Psoas muscle (tissue), 8 donors: ENCODE measurements around the gene TRPM3. TPM values are rescaled to one million over a fixed set of nuclear protein-coding genes. Genes with fewer than 3 reads are reported as not detected.

Experiments
- ATAC-seq, 4 donors: fragments of 200-7000 bp; cut with Tn5 transposase; one replicate each; pipeline ENCODE4 v1.9.1; 2020; ENCODE audit warnings: moderate library complexity in 3 of 4, mild to moderate bottlenecking in 2 of 4
- DNase-seq, 2 donors: peaks; one replicate each; pipeline ENCODE4 v3.0.0-alpha.2; 2020
- H3K27ac ChIP-seq: fragments of 200-600 bp; one replicate; pipeline ENCODE4 v1.8.0; 2022
- H3K27me3 ChIP-seq, 3 donors: fragments of 200-600 bp in 1 of 3; one replicate each; pipeline versions ENCODE4 v1.6.1 to v1.8.0; 2013 to 2022; ENCODE audit warnings: low read length in 2 of 3, mild to moderate bottlenecking in 2 of 3, moderate library complexity in 1 of 3; ENCODE audit not compliant: insufficient read depth in 3 of 3
- H3K36me3 ChIP-seq, 2 donors: fragments of 200-600 bp in 1 of 2; one replicate each; pipeline versions ENCODE4 v1.6.1 to v1.8.0; 2013 to 2022; ENCODE audit warnings: low read depth in 1 of 2, mild to moderate bottlenecking in 1 of 2, moderate library complexity in 1 of 2; ENCODE audit not compliant: insufficient read depth in 1 of 2
- H3K4me1 ChIP-seq: fragments of 200-600 bp; one replicate; pipeline ENCODE4 v1.8.0; 2022
- H3K4me3 ChIP-seq: fragments of 200-600 bp; one replicate; pipeline ENCODE4 v1.8.0; 2022; ENCODE audit warnings: mild to moderate bottlenecking
- H3K9me3 ChIP-seq: fragments of 200-600 bp; one replicate; pipeline ENCODE4 v1.8.0; 2022
- WGBS, 3 donors: extraction: QIAGEN DNeasy Blood & Tissue Kit; methylation state at CpG; one replicate each; pipeline versions ENCODE4 v1.1.6 to v1.1.7; 2013; 5-methylcytosine and 5-hydroxymethylcytosine counted together
- intact Hi-C, 2 donors: fragments of 100-400 bp; cut with DNase I; formaldehyde crosslinking; loops; one replicate each; pipeline versions ENCODE4 v1.11.0 to v1.14.2; 2022
- polyA plus RNA-seq, 3 donors: library from polyadenylated mRNA; stranded (reverse); fragments of 200-250 nt; gene quantifications; one replicate each; pipeline ENCODE4 v1.2.3, GENCODE V29; 2013
- total RNA-seq, 4 donors: library from RNA; stranded (reverse); fragmentation: NEBNext Ultra II Directional in 2 of 4; extraction: Animal tissue kit (Norgen Biotek cat#: 25700) in 2 of 4; gene quantifications; one replicate each; pipeline versions ENCODE4 v1.2.1 to v1.2.4, GENCODE V29; 2021 to 2023
- TF ChIP-seq, protein P1 (sequence below): fragments of 200-600 bp; IDR thresholded peaks from one replicate; pipeline ENCODE4 v1.8.0; 2022; ENCODE audit warnings: antibody characterized with exemption
- donor health status: healthy with polysubstance abuse.
- donor health status: DM: no; HTN: no; CAD: no; lungs with moderate emphysema.
- donor health status: Bipolar disorder and iron deficiency.
- donor health status: healthy.
- donor health status: DM: yes; HTN: yes; CAD: no.
- donor health status: DM: no; HTN: no; CAD: no.
- donor health status: DM: no; HTN: no; CAD: no.
- donor health status: DM: yes; HTN: yes; CAD: no.

TRPM3 gene
- total and polyA plus RNA-seq, 7 donors: 0.01 to 0.16 (median 0.06) TPM; not detected in 3

- TF ChIP-seq, protein P1, sequence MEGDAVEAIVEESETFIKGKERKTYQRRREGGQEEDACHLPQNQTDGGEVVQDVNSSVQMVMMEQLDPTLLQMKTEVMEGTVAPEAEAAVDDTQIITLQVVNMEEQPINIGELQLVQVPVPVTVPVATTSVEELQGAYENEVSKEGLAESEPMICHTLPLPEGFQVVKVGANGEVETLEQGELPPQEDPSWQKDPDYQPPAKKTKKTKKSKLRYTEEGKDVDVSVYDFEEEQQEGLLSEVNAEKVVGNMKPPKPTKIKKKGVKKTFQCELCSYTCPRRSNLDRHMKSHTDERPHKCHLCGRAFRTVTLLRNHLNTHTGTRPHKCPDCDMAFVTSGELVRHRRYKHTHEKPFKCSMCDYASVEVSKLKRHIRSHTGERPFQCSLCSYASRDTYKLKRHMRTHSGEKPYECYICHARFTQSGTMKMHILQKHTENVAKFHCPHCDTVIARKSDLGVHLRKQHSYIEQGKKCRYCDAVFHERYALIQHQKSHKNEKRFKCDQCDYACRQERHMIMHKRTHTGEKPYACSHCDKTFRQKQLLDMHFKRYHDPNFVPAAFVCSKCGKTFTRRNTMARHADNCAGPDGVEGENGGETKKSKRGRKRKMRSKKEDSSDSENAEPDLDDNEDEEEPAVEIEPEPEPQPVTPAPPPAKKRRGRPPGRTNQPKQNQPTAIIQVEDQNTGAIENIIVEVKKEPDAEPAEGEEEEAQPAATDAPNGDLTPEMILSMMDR: no peak
- Histone ChIP-seq H3K27me3 (no peaks in the 10 kb centered on the region), H3K36me3 (no peaks in the 10 kb centered on the region), H3K4me3 (no peak overlapping the region), H3K27ac (no peak overlapping the region), H3K9me3 (no peaks in the 10 kb centered on the region), H3K4me1 (no peaks in the 10 kb centered on the region)
- ATAC-seq: no peak
- WGBS, 3 donors: 27 to 53% (median 50%) methylated on average over 2 of the region's 2 CpGs
- no peak for DNase-seq
- intact Hi-C loops: no loop called here
These were observed 304.5 kb downstream of the TRPM3 start for GRCh38 chr9:70816891-70817290.

DNA sequence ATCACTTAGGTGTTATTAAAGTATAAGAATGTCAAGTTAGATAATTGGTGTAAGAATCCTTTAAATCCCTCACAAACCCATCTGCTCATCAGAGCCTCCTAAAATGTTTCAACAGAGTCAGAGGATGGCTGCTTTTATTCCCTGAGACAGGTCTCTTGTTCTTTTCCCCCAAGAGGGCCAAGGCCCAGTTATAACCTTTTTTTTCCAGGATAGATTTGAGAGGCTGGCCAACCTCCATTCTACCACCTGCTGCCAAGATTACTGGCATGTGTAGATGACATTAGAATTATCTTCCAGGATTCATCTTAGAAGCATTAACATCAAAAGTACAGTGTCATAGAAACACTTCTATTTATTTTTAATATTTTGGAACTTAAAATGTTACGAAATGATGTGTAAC is 305.1 kb downstream of the TRPM3 start:
- intact Hi-C loops: no loop called here
- 85 to 88% (median 88%) methylated on average over 1 of the region's 1 CpG for WGBS, 3 donors
- TF ChIP-seq, protein P1: no peak

DNA sequence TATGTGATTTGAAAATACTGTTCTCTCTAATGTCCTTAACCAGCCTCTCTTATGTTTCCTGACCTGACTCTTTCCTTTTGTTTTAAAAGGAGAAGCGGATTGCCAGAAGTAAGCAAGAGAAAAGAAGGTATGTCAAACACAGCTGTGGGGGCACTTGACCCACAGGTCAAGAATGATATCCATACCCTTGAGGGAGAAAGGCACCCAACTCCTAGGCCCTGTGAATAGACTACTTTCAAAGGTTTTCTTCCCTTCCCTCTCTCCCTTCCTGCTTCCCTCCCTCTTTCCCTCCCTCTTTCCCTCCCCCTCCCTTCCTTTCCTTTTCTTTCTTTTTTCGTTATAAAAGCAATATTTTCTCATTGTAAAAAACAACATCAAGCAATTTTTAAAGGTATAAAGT is 306.8 kb downstream of the TRPM3 start:
- Histone ChIP-seq H3K9me3 (no peaks in the 10 kb centered on the region), H3K27me3 (no peaks in the 10 kb centered on the region), H3K4me3 (no peak overlapping the region), H3K4me1 (no peaks in the 10 kb centered on the region), H3K36me3 (no peaks in the 10 kb centered on the region), H3K27ac (no peak overlapping the region)
- ATAC-seq (no peak), DNase-seq (no peak)
- intact Hi-C loops: no loop called here
- TF ChIP-seq, protein P1: no peak
- 45 to 57% (median 50%) methylated on average over 2 of the region's 2 CpGs for WGBS, 3 donors

More for the DNA sequence above, 305.1 kb downstream of the TRPM3 start:
- DNase-seq: no peak
- Histone ChIP-seq H3K9me3 (no peaks in the 10 kb centered on the region), H3K4me1 (no peaks in the 10 kb centered on the region), H3K27me3 (no peaks in the 10 kb centered on the region), H3K36me3 (no peaks in the 10 kb centered on the region), H3K27ac (no peak overlapping the region), H3K4me3 (no peak overlapping the region)
- no peak for ATAC-seq

DNA sequence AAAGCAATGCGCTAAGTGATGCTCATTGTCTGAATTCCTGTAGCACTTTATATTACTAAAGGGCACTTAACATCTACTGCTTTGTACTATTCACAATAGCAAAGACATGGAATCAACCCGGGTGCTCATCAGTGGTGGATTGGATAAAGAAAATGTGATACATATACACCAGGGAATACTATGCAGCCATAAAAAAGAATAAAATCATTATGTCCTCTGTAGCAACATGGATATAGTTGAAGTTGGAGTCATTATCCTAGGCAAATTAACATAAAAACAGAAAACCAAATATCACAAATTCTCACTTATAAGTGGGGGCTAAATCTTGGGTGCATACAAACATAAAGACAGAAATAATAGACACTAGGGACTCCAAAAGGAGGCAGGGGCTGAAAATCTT is 308.3 kb downstream of the TRPM3 start:
- intact Hi-C loops: no loop called here
- Histone ChIP-seq H3K27ac (no peak overlapping the region), H3K27me3 (peaks cover 0 to 3% (median 0%) of the 10 kb centered on the region in 3 donors), H3K36me3 (no peaks in the 10 kb centered on the region), H3K4me1 (no peaks in the 10 kb centered on the region), H3K4me3 (no peak overlapping the region), H3K9me3 (no peaks in the 10 kb centered on the region)
- TF ChIP-seq, protein P1: no peak
- ATAC-seq (no peak), DNase-seq (no peak)
- 93 to 100% (median 96%) methylated on average over 2 of the region's 2 CpGs for WGBS, 3 donors

GRCh38 chr9:70811638-70812037 is 309.8 kb downstream of the TRPM3 start:
- no peaks in the 10 kb centered on the region for H3K9me3 ChIP-seq
- 72 to 91% (median 86%) methylated on average over 1 of the region's 1 CpG for WGBS, 3 donors
- TF ChIP-seq, protein P1: no peak
- H3K27me3 ChIP-seq: peaks cover 0 to 3% (median 0%) of the 10 kb centered on the region in 3 donors
- no peaks in the 10 kb centered on the region for H3K4me1 ChIP-seq
- DNase-seq (no peak), ATAC-seq (no peak)
- no peak overlapping the region for H3K4me3 ChIP-seq
- H3K36me3 ChIP-seq: no peaks in the 10 kb centered on the region
- intact Hi-C loops: no loop called here
- H3K27ac ChIP-seq: no peak overlapping the region
